Nephron progenitor cell (in vitro differentiated cells): ENCODE data around the gene LPCAT2.

ENCODE experiments used
- DNase-seq: peaks from one replicate; pipeline ENCODE4 v3.0.0; 2021
- H3K27ac Mint-ChIP-seq: 2 replicates; pipeline ENCODE4 v1.8.0; 2021; ENCODE audit warnings: mild to moderate bottlenecking, moderate library complexity, mixed read lengths
- H3K27me3 Mint-ChIP-seq: 2 replicates; pipeline ENCODE4 v1.8.0; 2021; ENCODE audit warnings: mild to moderate bottlenecking, low read depth, mixed read lengths; ENCODE audit not compliant: poor library complexity
- H3K36me3 Mint-ChIP-seq: 2 replicates; pipeline ENCODE4 v1.8.0; 2021; ENCODE audit warnings: low read depth, mixed read lengths
- H3K4me1 Mint-ChIP-seq: 2 replicates; pipeline ENCODE4 v1.8.0; 2021; ENCODE audit warnings: mixed read lengths
- H3K4me3 Mint-ChIP-seq: 2 replicates; pipeline ENCODE4 v1.8.0; 2021; ENCODE audit warnings: mild to moderate bottlenecking, moderate library complexity, mixed read lengths
- H3K9me3 Mint-ChIP-seq: 2 replicates; pipeline ENCODE4 v1.8.0; 2021; ENCODE audit warnings: mild to moderate bottlenecking, moderate library complexity, mixed read lengths
- TF ChIP-seq, protein P1 (sequence below): fragments of 200-600 bp; sonication (generic); IDR thresholded peaks from 2 replicates; pipeline ENCODE4 v1.5.0; 2021; ENCODE audit warnings: antibody characterized with exemption

LPCAT2 gene

DNA sequence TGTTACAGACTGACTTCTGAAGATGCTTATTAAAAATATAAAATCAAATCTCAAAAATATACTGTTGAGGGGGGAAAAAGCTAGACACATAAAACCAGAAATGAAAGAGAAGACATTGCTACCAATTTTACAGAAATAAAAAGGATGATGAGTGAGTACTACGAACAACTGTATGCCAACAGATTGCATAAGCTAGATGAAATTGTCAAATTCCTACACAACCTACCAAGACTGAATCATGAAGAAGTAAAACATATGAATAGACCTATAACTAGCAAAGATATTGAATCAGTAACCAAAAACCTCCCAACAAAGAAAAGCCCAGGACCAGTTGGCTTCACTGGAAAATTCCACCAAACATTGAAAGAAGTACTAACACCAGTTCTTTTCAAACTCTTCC lies 54.1 kb downstream of the LPCAT2 start:
- TF ChIP-seq, protein P1, sequence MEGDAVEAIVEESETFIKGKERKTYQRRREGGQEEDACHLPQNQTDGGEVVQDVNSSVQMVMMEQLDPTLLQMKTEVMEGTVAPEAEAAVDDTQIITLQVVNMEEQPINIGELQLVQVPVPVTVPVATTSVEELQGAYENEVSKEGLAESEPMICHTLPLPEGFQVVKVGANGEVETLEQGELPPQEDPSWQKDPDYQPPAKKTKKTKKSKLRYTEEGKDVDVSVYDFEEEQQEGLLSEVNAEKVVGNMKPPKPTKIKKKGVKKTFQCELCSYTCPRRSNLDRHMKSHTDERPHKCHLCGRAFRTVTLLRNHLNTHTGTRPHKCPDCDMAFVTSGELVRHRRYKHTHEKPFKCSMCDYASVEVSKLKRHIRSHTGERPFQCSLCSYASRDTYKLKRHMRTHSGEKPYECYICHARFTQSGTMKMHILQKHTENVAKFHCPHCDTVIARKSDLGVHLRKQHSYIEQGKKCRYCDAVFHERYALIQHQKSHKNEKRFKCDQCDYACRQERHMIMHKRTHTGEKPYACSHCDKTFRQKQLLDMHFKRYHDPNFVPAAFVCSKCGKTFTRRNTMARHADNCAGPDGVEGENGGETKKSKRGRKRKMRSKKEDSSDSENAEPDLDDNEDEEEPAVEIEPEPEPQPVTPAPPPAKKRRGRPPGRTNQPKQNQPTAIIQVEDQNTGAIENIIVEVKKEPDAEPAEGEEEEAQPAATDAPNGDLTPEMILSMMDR: no peak
- Mint-ChIP-seq H3K27ac (no peak overlapping the region), H3K4me1 (peaks cover 10% of the 10 kb centered on the region), H3K9me3 (no peaks in the 10 kb centered on the region), H3K27me3 (no peaks in the 10 kb centered on the region), H3K4me3 (no peak overlapping the region), H3K36me3 (no peaks in the 10 kb centered on the region)
- no peak for DNase-seq

GRCh38 chr16:55563797-55564196 lies 54.9 kb downstream of the LPCAT2 start:
- Mint-ChIP-seq H3K9me3 (no peaks in the 10 kb centered on the region), H3K27me3 (no peaks in the 10 kb centered on the region), H3K4me1 (peaks cover 10% of the 10 kb centered on the region), H3K27ac (no peak overlapping the region), H3K4me3 (no peak overlapping the region), H3K36me3 (no peaks in the 10 kb centered on the region)
- DNase-seq: no peak
- TF ChIP-seq, protein P1: no peak

DNA sequence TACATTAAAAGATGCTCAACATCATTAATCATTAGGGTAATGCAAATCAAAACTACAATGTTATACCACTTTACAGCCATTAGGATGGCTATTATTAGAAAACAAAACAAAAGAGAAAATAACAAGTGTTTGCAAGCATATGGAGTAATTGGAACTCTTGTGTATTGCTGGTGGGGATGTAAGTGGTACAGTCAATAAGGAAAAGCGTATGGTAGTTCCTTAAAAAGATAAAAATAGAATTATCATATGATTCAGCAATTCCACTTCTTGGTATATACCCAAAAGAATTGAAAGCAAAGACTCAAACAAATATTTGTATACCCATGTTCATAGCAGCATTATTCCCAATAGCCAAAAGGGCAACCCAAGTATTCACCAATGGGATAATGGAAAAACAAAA lies 56.2 kb downstream of the LPCAT2 start:
- Mint-ChIP-seq H3K4me3 (no peak overlapping the region), H3K36me3 (no peaks in the 10 kb centered on the region), H3K9me3 (no peaks in the 10 kb centered on the region), H3K27ac (no peak overlapping the region), H3K4me1 (peaks cover 5% of the 10 kb centered on the region), H3K27me3 (no peaks in the 10 kb centered on the region)
- TF ChIP-seq, protein P1: no peak
- no peak for DNase-seq

GRCh38 chr16:55566432-55567175 lies 57.7 kb downstream of the LPCAT2 start, which contains the start of gene CAPNS2:
Gene CAPNS2 (plus strand): TSS chr16:55566684. CDS start chr16:55566757, 73 bp downstream.
- no peaks in the 10 kb centered on the region for H3K9me3 Mint-ChIP-seq
- no peaks in the 10 kb centered on the region for H3K27me3 Mint-ChIP-seq
- no peaks in the 10 kb centered on the region for H3K36me3 Mint-ChIP-seq
- H3K27ac Mint-ChIP-seq: no peak within 1 kb of the TSS
- TF ChIP-seq, protein P1: no peak
- no peak for DNase-seq
- H3K4me1 Mint-ChIP-seq: no peaks in the 10 kb centered on the region
- no peak within 1 kb of the TSS for H3K4me3 Mint-ChIP-seq

GRCh38 chr16:55567382-55567781 lies 58.5 kb downstream of the LPCAT2 start:
- Mint-ChIP-seq H3K4me3 (no peak overlapping the region), H3K27me3 (no peaks in the 10 kb centered on the region), H3K9me3 (no peaks in the 10 kb centered on the region), H3K27ac (no peak overlapping the region), H3K36me3 (no peaks in the 10 kb centered on the region), H3K4me1 (no peaks in the 10 kb centered on the region)
- DNase-seq: no peak
- TF ChIP-seq, protein P1: no peak

DNA sequence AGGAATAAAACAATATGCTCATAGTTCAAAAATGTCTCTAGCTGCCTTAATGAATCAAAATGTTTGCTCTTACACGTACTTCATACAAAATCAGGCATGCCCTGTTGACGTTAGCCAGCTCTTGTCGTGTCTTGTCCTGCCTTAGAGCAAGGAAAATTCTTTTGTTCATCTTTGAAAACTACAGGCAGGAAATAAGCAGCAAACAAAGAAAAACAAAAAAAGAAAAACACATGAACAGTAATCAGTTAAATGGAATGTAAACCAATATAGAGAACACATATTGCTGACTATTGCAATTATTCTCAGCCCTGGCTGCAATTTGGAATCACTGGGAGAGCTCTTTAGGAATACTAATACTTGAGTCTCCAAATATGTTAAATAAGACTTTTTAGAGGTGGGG lies 59.3 kb downstream of the LPCAT2 start:
- no peaks in the 10 kb centered on the region for H3K9me3 Mint-ChIP-seq
- TF ChIP-seq, protein P1: no peak
- H3K27me3 Mint-ChIP-seq: no peaks in the 10 kb centered on the region
- H3K4me3 Mint-ChIP-seq: no peak overlapping the region
- no peaks in the 10 kb centered on the region for H3K36me3 Mint-ChIP-seq
- DNase-seq: no peak
- no peak overlapping the region for H3K27ac Mint-ChIP-seq
- H3K4me1 Mint-ChIP-seq: no peaks in the 10 kb centered on the region
